Astrocyte (in vitro differentiated cells and primary cell): ENCODE measurements around the gene ZDHHC11B. TPM values are rescaled to one million over a fixed set of nuclear protein-coding genes. Genes with fewer than 3 reads are reported as not detected.
"Not testable (repeated sequence)": the region's sequence is repeated elsewhere in the genome, so short reads cannot be mapped to it uniquely, and the experiment has no call there.

ENCODE experiments used
- DNase-seq: peaks from one replicate; pipeline ENCODE4 v3.0.0-alpha.2; 2010; ENCODE audit warnings: low read depth
- FAIRE-seq: peaks from 2 replicates; lab custom pipeline; 2011; peaks lifted over from hg19 to GRCh38; lab: Jason Lieb, UNC
- H2AFZ ChIP-seq: 2 replicates; pipeline ENCODE4 v1.6.0; 2012; ENCODE audit warnings: low read depth, low read length, inconsistent platforms
- H3K27ac ChIP-seq: 2 replicates; pipeline ENCODE4 v1.5.1; 2011; ENCODE audit warnings: low read depth, low read length, inconsistent platforms
- H3K27me3 ChIP-seq: 2 replicates; pipeline ENCODE4 v1.6.0; 2011; ENCODE audit warnings: low read length, inconsistent platforms; ENCODE audit not compliant: insufficient read depth
- H3K36me3 ChIP-seq: 2 replicates; pipeline ENCODE4 v1.5.1; 2011; ENCODE audit warnings: low read length, inconsistent platforms; ENCODE audit not compliant: insufficient read depth
- H3K4me1 ChIP-seq: 2 replicates; pipeline ENCODE4 v1.5.1; 2011; ENCODE audit warnings: low read length, inconsistent platforms; ENCODE audit not compliant: insufficient read depth
- H3K4me2 ChIP-seq: 2 replicates; pipeline ENCODE4 v1.6.0; 2012; ENCODE audit warnings: low read length, inconsistent platforms
- H3K4me3 ChIP-seq: 2 replicates; pipeline ENCODE4 v1.5.1; 2011; ENCODE audit warnings: low read depth, mild to moderate bottlenecking, low read length, inconsistent platforms; ENCODE audit not compliant: insufficient read depth
- H3K79me2 ChIP-seq: 2 replicates; pipeline ENCODE4 v1.6.0; 2012; ENCODE audit warnings: mild to moderate bottlenecking, low read length, inconsistent platforms; ENCODE audit not compliant: insufficient read depth
- H3K9ac ChIP-seq: 2 replicates; pipeline ENCODE4 v1.6.0; 2012; ENCODE audit warnings: mild to moderate bottlenecking, low read length, inconsistent platforms
- H3K9me3 ChIP-seq: 2 replicates; pipeline ENCODE4 v1.5.1; 2012; ENCODE audit warnings: low read depth, mild to moderate bottlenecking, low read length, inconsistent platforms; ENCODE audit not compliant: insufficient read depth
- H4K20me1 ChIP-seq: 2 replicates; pipeline ENCODE4 v1.6.0; 2012; ENCODE audit warnings: low read length, inconsistent platforms; ENCODE audit not compliant: insufficient read depth
- H3K27ac Mint-ChIP-seq: one replicate; pipeline ENCODE4 v1.8.0; 2021; ENCODE audit warnings: mild to moderate bottlenecking, mixed read lengths; ENCODE audit not compliant: unreplicated experiment
- H3K27me3 Mint-ChIP-seq: one replicate; pipeline ENCODE4 v1.8.0; 2021; ENCODE audit warnings: low read depth, mixed read lengths; ENCODE audit not compliant: unreplicated experiment
- H3K36me3 Mint-ChIP-seq: one replicate; pipeline ENCODE4 v1.8.0; 2021; ENCODE audit warnings: low read depth, mixed read lengths; ENCODE audit not compliant: unreplicated experiment
- H3K4me1 Mint-ChIP-seq: one replicate; pipeline ENCODE4 v1.8.0; 2021; ENCODE audit warnings: low read depth, mixed read lengths; ENCODE audit not compliant: unreplicated experiment
- H3K4me3 Mint-ChIP-seq: one replicate; pipeline ENCODE4 v1.8.0; 2021; ENCODE audit warnings: mild to moderate bottlenecking, moderate library complexity, mixed read lengths; ENCODE audit not compliant: unreplicated experiment
- H3K9me3 Mint-ChIP-seq: one replicate; pipeline ENCODE4 v1.8.0; 2021; ENCODE audit warnings: mild to moderate bottlenecking, mixed read lengths; ENCODE audit not compliant: unreplicated experiment
- CTCF ChIP-seq: IDR thresholded peaks from 2 replicates; pipeline ENCODE4 v1.5.1; 2011; ENCODE audit warnings: low read depth, mild to moderate bottlenecking, inconsistent platforms, low read length, moderate library complexity; ENCODE audit not compliant: insufficient read depth
- EZH2 ChIP-seq: IDR thresholded peaks from 2 replicates; pipeline ENCODE4 v1.6.1; 2012; ENCODE audit warnings: mild to moderate bottlenecking, low read length, inconsistent platforms; ENCODE audit not compliant: insufficient read depth
- total RNA-seq: library from RNA; stranded (reverse); gene quantifications from 2 replicates; pipeline ENCODE4 v1.2.1, GENCODE V29; 2021

Gene ZDHHC11B
- total RNA-seq, 1 donor from 2014 or later: 0.23 TPM

DNA sequence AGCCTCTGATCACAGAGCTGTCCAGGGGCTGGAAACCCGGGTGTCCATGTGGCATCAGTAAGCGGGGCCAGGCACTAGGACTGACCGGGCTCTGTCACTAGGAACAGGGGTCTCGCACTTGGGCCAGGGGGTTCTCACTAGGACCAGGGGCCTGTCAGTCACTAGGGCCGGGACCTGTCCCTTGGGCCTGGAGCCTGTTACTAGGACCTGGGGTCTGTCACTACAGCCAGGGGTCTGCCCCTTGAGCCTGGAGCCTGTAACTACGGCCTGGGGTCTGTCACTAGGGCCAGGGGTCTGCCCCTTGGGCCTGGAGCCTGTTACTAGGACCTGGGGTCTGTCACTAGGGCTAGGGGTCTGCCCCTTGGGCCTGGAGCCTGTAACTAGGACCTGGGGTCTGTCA is 10.2 kb downstream of the ZDHHC11B start:
- H3K4me3 Mint-ChIP-seq, H3K4me1 ChIP-seq, H3K36me3 ChIP-seq, H3K36me3 Mint-ChIP-seq, H3K4me2 ChIP-seq, H3K9ac ChIP-seq, H3K4me1 Mint-ChIP-seq, H4K20me1 ChIP-seq, H3K4me3 ChIP-seq, H2AFZ ChIP-seq, H3K27me3 ChIP-seq, H3K27ac Mint-ChIP-seq, H3K27ac ChIP-seq, FAIRE-seq, H3K79me2 ChIP-seq, H3K9me3 Mint-ChIP-seq, H3K9me3 ChIP-seq, DNase-seq: not testable (repeated sequence)
- H3K27me3 Mint-ChIP-seq: peaks cover 22% of the 10 kb centered on the region

- H3K27me3 Mint-ChIP-seq: peaks cover 22% of the 10 kb centered on the region
- H3K4me3 Mint-ChIP-seq: no peak overlapping the region
- Histone ChIP-seq H2AFZ (no peak overlapping the region), H3K4me1 (no peaks in the 10 kb centered on the region), H3K27ac (no peak overlapping the region), H3K9ac (no peak overlapping the region), H3K79me2 (no peaks in the 10 kb centered on the region), H3K9me3 (no peaks in the 10 kb centered on the region), H3K4me2 (no peak overlapping the region), H4K20me1 (no peaks in the 10 kb centered on the region), H3K36me3 (no peaks in the 10 kb centered on the region), H3K27me3 (peaks cover 6% of the 10 kb centered on the region), H3K4me3 (no peak overlapping the region)
- no peak for DNase-seq
- no peak for FAIRE-seq
- peaks cover 4% of the 10 kb centered on the region for H3K9me3 Mint-ChIP-seq
- no peaks in the 10 kb centered on the region for H3K4me1 Mint-ChIP-seq
- no peak overlapping the region for H3K27ac Mint-ChIP-seq
- peaks cover 2% of the 10 kb centered on the region for H3K36me3 Mint-ChIP-seq
- no peak for TF ChIP-seq CTCF
- TF ChIP-seq EZH2: no peak
Measured at GRCh38 chr5:773517-774264, 10.8 kb downstream of the ZDHHC11B start.

- H3K4me3 Mint-ChIP-seq, H3K27me3 ChIP-seq, H3K9me3 ChIP-seq, H3K4me1 ChIP-seq, H3K4me1 Mint-ChIP-seq, H3K27ac ChIP-seq, H3K27ac Mint-ChIP-seq, H3K9ac ChIP-seq, DNase-seq, H3K4me2 ChIP-seq, FAIRE-seq, H2AFZ ChIP-seq, H3K79me2 ChIP-seq, H3K9me3 Mint-ChIP-seq, H3K36me3 ChIP-seq, H4K20me1 ChIP-seq, H3K4me3 ChIP-seq, H3K36me3 Mint-ChIP-seq: not testable (repeated sequence)
- H3K27me3 Mint-ChIP-seq: peaks cover 22% of the 10 kb centered on the region
Measured at GRCh38 chr5:772931-773330, 11.6 kb downstream of the ZDHHC11B start.

DNA sequence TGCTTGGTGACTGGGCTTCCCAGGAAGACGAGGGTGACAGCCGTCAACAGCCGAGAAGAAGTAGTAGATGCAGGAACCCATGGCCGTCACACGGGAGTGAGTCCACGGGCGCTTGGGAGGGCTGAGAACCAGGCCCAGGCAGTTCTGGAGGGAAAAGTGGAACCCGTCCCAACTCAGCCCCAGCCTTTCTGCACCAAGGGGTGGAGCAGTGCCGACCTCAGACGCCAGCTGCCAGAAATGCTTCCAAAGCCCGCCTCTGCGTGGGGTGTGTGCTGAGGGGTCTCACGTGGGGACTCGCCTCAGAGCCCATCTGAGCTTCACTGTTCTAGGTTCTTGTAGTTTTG is 12.0 kb downstream of the ZDHHC11B start:
- not testable (repeated sequence) for DNase-seq, H4K20me1 ChIP-seq, FAIRE-seq, H3K27ac Mint-ChIP-seq, H3K4me3 ChIP-seq, H3K79me2 ChIP-seq, H3K27ac ChIP-seq, H3K36me3 Mint-ChIP-seq, H2AFZ ChIP-seq, H3K27me3 ChIP-seq, H3K9me3 Mint-ChIP-seq, H3K4me2 ChIP-seq, H3K9me3 ChIP-seq, H3K36me3 ChIP-seq, H3K4me1 Mint-ChIP-seq, H3K4me1 ChIP-seq, H3K4me3 Mint-ChIP-seq, H3K9ac ChIP-seq
- H3K27me3 Mint-ChIP-seq: peaks cover 22% of the 10 kb centered on the region

GRCh38 chr5:771841-772546 is 12.5 kb downstream of the ZDHHC11B start:
- not testable (repeated sequence) for H3K79me2 ChIP-seq, H3K9me3 Mint-ChIP-seq, H3K4me2 ChIP-seq, H2AFZ ChIP-seq, H3K4me3 ChIP-seq, H3K27me3 ChIP-seq, H3K36me3 ChIP-seq, H3K9ac ChIP-seq, FAIRE-seq, DNase-seq, H3K4me1 ChIP-seq, H3K27ac ChIP-seq, H4K20me1 ChIP-seq, H3K27ac Mint-ChIP-seq, H3K9me3 ChIP-seq, H3K36me3 Mint-ChIP-seq, H3K4me3 Mint-ChIP-seq, H3K4me1 Mint-ChIP-seq
- H3K27me3 Mint-ChIP-seq: peaks cover 18% of the 10 kb centered on the region
